SK-N-SH treated with all-trans-retinoic acid at 6 μM for 48 hours (cell line): ENCODE data around the gene SLC35A4.

ENCODE experiments used
- ATAC-seq: fragments of 200-7000 bp; cut with Tn5 transposase; 3 replicates; pipeline ENCODE4 v1.9.1; 2020; ENCODE audit warnings: mild to moderate bottlenecking, moderate library complexity
- ARNTL ChIP-seq: fragments of 450-650 bp; formaldehyde crosslinking; IDR thresholded peaks from 2 replicates; pipeline ENCODE4 v1.5.0; 2020; ENCODE audit warnings: low read depth, mild to moderate bottlenecking, moderate library complexity, borderline replicate concordance
- BACH2 ChIP-seq: fragments of 250-450 bp; sonication (Bioruptor Pico); IDR thresholded peaks from 2 replicates; pipeline ENCODE4 v1.9.0; 2021; ENCODE audit warnings: mild to moderate bottlenecking, borderline replicate concordance
- CREB5 ChIP-seq: fragments of 250-450 bp; sonication (Bioruptor Pico); IDR thresholded peaks from 2 replicates; pipeline ENCODE4 v1.5.1; 2020; ENCODE audit warnings: low read depth, mild to moderate bottlenecking, moderate library complexity
- CSDC2 ChIP-seq: fragments of 250-450 bp; sonication (Bioruptor Pico); IDR thresholded peaks from 2 replicates; pipeline ENCODE4 v1.5.0; 2020; ENCODE audit warnings: mild to moderate bottlenecking, moderate library complexity
- CSRNP3 ChIP-seq: fragments of 250-450 bp; sonication (Bioruptor Pico); IDR thresholded peaks from 2 replicates; pipeline ENCODE4 v1.5.1; 2021; ENCODE audit warnings: mild to moderate bottlenecking, moderate library complexity
- GLIS3 ChIP-seq: fragments of 250-450 bp; sonication (Bioruptor Pico); IDR thresholded peaks from 2 replicates; pipeline ENCODE4 v1.5.0; 2020; ENCODE audit warnings: mild to moderate bottlenecking, moderate library complexity
- ISL1 ChIP-seq: fragments of 250-450 bp; sonication (Bioruptor Pico); IDR thresholded peaks from 2 replicates; pipeline ENCODE4 v2.1.2; 2022; ENCODE audit warnings: mild to moderate bottlenecking, moderate library complexity
- OSR1 ChIP-seq: fragments of 250-450 bp; sonication (Bioruptor Pico); IDR thresholded peaks from 2 replicates; pipeline ENCODE4 v1.8.0; 2022; ENCODE audit warnings: moderate library complexity, mild to moderate bottlenecking, inconsistent platforms
- POU6F1 ChIP-seq: fragments of 250-450 bp; sonication (Bioruptor Pico); IDR thresholded peaks from 2 replicates; pipeline ENCODE4 v1.8.0; 2021; ENCODE audit warnings: low read depth, mild to moderate bottlenecking, moderate library complexity, borderline replicate concordance
- PPARA ChIP-seq: fragments of 250-450 bp; sonication (Bioruptor Pico); IDR thresholded peaks from 2 replicates; pipeline ENCODE4 v1.5.0; 2020; ENCODE audit warnings: mild to moderate bottlenecking, borderline replicate concordance
- RARB ChIP-seq: fragments of 250-450 bp; sonication (Bioruptor Pico); IDR thresholded peaks from 2 replicates; pipeline ENCODE4 v1.8.0; 2021; ENCODE audit warnings: mild to moderate bottlenecking, moderate library complexity
- TCF4 ChIP-seq: fragments of 250-450 bp; sonication (Bioruptor Pico); IDR thresholded peaks from 2 replicates; pipeline ENCODE4 v1.8.0; 2021; ENCODE audit warnings: mild to moderate bottlenecking, moderate library complexity, borderline replicate concordance
- TOX ChIP-seq: fragments of 250-450 bp; sonication (Bioruptor Pico); IDR thresholded peaks from 2 replicates; pipeline ENCODE4 v1.8.0; 2021; ENCODE audit warnings: mild to moderate bottlenecking, moderate library complexity, borderline replicate concordance
- ZFP3 ChIP-seq: fragments of 250-450 bp; sonication (Bioruptor Pico); IDR thresholded peaks from 2 replicates; pipeline ENCODE4 v1.5.0; 2020; ENCODE audit warnings: mild to moderate bottlenecking, moderate library complexity
- ZFP30 ChIP-seq: fragments of 450-650 bp; formaldehyde crosslinking; IDR thresholded peaks from 2 replicates; pipeline ENCODE4 v1.5.0; 2022; ENCODE audit warnings: mild to moderate bottlenecking, moderate library complexity
- ZNF565 ChIP-seq: fragments of 450-650 bp; formaldehyde crosslinking; conservative IDR thresholded peaks from 2 replicates; pipeline ENCODE4 v1.5.0; 2020; ENCODE audit warnings: low read depth, mild to moderate bottlenecking, moderate library complexity
- ZNF8 ChIP-seq: fragments of 450-650 bp; formaldehyde crosslinking; IDR thresholded peaks from 2 replicates; pipeline ENCODE4 v1.5.0; 2020; ENCODE audit warnings: mild to moderate bottlenecking, moderate library complexity
- TF ChIP-seq, protein P1 (sequence below): fragments of 250-450 bp; sonication (Bioruptor Pico); IDR thresholded peaks from 2 replicates; pipeline ENCODE4 v1.5.0; 2020; ENCODE audit warnings: mild to moderate bottlenecking, moderate library complexity
- TF ChIP-seq, protein P2 (sequence below): fragments of 250-450 bp; sonication (Bioruptor Pico); IDR thresholded peaks from 2 replicates; pipeline ENCODE4 v1.8.0; 2020; ENCODE audit warnings: mild to moderate bottlenecking, moderate library complexity, borderline replicate concordance

SLC35A4 gene

DNA sequence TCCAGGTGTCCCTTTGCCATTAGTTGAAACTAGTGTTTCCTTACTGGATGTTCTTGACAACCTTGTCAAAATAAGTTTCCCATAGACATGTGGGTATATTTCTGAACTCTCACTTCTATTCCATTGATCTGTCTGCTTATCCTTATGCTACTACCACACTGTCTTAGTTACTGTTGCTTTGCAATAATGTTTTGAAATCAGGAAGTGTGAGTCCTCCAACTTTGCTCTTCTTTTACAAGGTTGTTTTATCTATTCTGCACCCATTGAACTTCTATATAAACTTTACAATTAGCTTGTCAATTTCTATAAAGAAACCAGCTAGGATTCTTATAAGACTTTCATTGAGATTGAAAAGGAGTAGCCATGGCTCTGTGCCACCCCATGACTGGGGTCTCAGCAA is 44.1 kb downstream of the SLC35A4 start:
- TF ChIP-seq GLIS3 (no peak), ARNTL (CRISPR knock-in tag) (no peak), PPARA (CRISPR knock-in tag) (no peak), CSRNP3 (no peak), RARB (CRISPR knock-in tag) (no peak), ISL1 (no peak), CSDC2 (CRISPR knock-in tag) (no peak), TCF4 (CRISPR knock-in tag) (no peak), ZNF565 (CRISPR knock-in tag) (no peak), ZFP3 (no peak), CREB5 (CRISPR knock-in tag) (no peak), TOX (no peak), ZFP30 (CRISPR knock-in tag) (no peak), ZNF8 (CRISPR knock-in tag) (no peak), POU6F1 (CRISPR knock-in tag) (no peak)
- TF ChIP-seq, protein P1, sequence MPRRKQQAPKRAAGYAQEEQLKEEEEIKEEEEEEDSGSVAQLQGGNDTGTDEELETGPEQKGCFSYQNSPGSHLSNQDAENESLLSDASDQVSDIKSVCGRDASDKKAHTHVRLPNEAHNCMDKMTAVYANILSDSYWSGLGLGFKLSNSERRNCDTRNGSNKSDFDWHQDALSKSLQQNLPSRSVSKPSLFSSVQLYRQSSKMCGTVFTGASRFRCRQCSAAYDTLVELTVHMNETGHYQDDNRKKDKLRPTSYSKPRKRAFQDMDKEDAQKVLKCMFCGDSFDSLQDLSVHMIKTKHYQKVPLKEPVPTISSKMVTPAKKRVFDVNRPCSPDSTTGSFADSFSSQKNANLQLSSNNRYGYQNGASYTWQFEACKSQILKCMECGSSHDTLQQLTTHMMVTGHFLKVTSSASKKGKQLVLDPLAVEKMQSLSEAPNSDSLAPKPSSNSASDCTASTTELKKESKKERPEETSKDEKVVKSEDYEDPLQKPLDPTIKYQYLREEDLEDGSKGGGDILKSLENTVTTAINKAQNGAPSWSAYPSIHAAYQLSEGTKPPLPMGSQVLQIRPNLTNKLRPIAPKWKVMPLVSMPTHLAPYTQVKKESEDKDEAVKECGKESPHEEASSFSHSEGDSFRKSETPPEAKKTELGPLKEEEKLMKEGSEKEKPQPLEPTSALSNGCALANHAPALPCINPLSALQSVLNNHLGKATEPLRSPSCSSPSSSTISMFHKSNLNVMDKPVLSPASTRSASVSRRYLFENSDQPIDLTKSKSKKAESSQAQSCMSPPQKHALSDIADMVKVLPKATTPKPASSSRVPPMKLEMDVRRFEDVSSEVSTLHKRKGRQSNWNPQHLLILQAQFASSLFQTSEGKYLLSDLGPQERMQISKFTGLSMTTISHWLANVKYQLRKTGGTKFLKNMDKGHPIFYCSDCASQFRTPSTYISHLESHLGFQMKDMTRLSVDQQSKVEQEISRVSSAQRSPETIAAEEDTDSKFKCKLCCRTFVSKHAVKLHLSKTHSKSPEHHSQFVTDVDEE (CRISPR knock-in tag): no peak
- TF ChIP-seq, protein P2, sequence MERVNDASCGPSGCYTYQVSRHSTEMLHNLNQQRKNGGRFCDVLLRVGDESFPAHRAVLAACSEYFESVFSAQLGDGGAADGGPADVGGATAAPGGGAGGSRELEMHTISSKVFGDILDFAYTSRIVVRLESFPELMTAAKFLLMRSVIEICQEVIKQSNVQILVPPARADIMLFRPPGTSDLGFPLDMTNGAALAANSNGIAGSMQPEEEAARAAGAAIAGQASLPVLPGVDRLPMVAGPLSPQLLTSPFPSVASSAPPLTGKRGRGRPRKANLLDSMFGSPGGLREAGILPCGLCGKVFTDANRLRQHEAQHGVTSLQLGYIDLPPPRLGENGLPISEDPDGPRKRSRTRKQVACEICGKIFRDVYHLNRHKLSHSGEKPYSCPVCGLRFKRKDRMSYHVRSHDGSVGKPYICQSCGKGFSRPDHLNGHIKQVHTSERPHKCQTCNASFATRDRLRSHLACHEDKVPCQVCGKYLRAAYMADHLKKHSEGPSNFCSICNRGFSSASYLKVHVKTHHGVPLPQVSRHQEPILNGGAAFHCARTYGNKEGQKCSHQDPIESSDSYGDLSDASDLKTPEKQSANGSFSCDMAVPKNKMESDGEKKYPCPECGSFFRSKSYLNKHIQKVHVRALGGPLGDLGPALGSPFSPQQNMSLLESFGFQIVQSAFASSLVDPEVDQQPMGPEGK (CRISPR knock-in tag): no peak
- ATAC-seq: no peak

GRCh38 chr5:140609126-140609525 is 44.5 kb downstream of the SLC35A4 start:
- no peak for ATAC-seq
- no peak for TF ChIP-seq BACH2 (CRISPR knock-in tag)
- no peak for TF ChIP-seq OSR1 (CRISPR knock-in tag)
- no peak for TF ChIP-seq ZNF8 (CRISPR knock-in tag)
- TF ChIP-seq CSRNP3: no peak
- TF ChIP-seq ZFP30 (CRISPR knock-in tag): no peak
- no peak for TF ChIP-seq RARB (CRISPR knock-in tag)
- TF ChIP-seq ISL1: no peak
- TF ChIP-seq, protein P2 (CRISPR knock-in tag): no peak
- TF ChIP-seq PPARA (CRISPR knock-in tag): no peak
- TF ChIP-seq ARNTL (CRISPR knock-in tag): no peak
